Esophagus muscularis mucosa (tissue), 3 donors: Measurements from ENCODE around the gene PTP4A1.
A peak's percentile ranks its signal among the peaks of the same experiment; 100 is the strongest.

ENCODE experiments used
- POLR2A ChIP-seq: fragments of 450-650 bp; IDR thresholded peaks from one replicate; pipeline ENCODE4 v1.6.1; 2017; ENCODE audit warnings: antibody characterized with exemption, moderate library complexity, mild to moderate bottlenecking, low read depth
- TF ChIP-seq, protein P1 (sequence below), 3 experiments: fragments of 200-600 bp in 2 of 3; fragments of 450-650 bp in 1 of 3; sonication (generic) in 2 of 3; IDR thresholded peaks; one replicate each; pipeline ENCODE4 v1.5.1; 2017 to 2019; ENCODE audit warnings: antibody characterized with exemption in 3 of 3, mild to moderate bottlenecking in 2 of 3, moderate library complexity in 1 of 3

DNA sequence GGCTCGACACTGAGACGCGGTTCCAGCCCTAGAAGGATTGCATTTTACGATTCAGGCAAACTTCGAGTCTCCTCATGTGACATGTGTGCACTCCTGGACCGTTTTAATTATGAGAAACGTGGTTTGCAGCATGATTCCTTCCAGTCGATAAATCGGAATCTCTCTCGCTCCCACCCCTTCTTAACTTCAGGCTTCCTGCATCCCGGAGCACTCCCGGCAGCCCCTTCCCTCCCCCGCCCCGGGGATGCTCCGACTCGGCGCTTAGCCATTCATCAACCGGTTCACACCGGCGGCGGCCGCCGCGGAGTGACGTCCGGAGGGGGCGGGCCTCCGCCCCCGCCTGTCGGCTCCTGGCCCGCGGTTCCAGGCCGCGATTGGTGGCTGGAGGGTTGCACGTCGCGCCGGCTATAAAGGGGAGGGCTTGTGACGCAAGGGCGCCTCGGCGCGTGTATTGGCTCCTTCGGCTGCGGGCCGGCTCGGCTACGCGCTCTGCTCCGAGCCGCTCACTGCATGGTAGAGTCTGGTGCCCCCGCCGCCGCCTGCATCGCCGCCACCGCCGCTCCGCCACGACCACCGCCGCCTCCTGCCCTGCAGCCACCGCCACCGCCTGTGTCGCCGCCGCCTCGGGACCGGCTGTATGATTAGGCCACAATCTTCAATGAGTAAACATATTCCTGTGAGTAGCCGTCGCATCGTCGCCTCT lies at the start of gene PTP4A1, which contains the start of gene LOC128125822:
- TF ChIP-seq POLR2A: peak; percentile 98
- TF ChIP-seq, protein P1, sequence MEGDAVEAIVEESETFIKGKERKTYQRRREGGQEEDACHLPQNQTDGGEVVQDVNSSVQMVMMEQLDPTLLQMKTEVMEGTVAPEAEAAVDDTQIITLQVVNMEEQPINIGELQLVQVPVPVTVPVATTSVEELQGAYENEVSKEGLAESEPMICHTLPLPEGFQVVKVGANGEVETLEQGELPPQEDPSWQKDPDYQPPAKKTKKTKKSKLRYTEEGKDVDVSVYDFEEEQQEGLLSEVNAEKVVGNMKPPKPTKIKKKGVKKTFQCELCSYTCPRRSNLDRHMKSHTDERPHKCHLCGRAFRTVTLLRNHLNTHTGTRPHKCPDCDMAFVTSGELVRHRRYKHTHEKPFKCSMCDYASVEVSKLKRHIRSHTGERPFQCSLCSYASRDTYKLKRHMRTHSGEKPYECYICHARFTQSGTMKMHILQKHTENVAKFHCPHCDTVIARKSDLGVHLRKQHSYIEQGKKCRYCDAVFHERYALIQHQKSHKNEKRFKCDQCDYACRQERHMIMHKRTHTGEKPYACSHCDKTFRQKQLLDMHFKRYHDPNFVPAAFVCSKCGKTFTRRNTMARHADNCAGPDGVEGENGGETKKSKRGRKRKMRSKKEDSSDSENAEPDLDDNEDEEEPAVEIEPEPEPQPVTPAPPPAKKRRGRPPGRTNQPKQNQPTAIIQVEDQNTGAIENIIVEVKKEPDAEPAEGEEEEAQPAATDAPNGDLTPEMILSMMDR (IDR thresholded peaks at IDR 0.05): no peak
